ENCODE measurements around the gene ABLIM1.

- no peak for TF ChIP-seq EP300 (IDR thresholded peaks at IDR 0.05; ENCODE audit: borderline replicate concordance)
- no peak for TF ChIP-seq RAD21 (IDR thresholded peaks at IDR 0.05; ENCODE audit: low read depth)
- no peak for TF ChIP-seq USF1 (IDR thresholded peaks at IDR 0.05)
- no peak for TF ChIP-seq YY1 (IDR thresholded peaks at IDR 0.05; ENCODE audit: low read depth)
- TF ChIP-seq TAF1 (IDR thresholded peaks at IDR 0.05; ENCODE audit: low read depth) = no peak
- TF ChIP-seq REST (IDR thresholded peaks at IDR 0.05; ENCODE audit: low read depth) = no peak
Measured at GRCh38 chr10:114491419-114491818, 166.7 kb downstream of the ABLIM1 start.

Data from Ishikawa (cell line).